Keratinocyte (primary cell): ENCODE results near the gene CSNK2A1.

Experiments used
- CTCF ChIP-seq, 3 experiments: IDR thresholded peaks in 1 of 3; conservative IDR thresholded peaks in 1 of 3; optimal IDR thresholded peaks in 1 of 3; 2 replicates in 2 of 3; 3 replicates in 1 of 3; pipeline versions ENCODE3 to v1.5.1; 2011; ENCODE audit warnings: low read length in 3 of 3, mild to moderate bottlenecking in 3 of 3, moderate library complexity in 2 of 3, control low read depth in 1 of 3, inconsistent platforms in 1 of 3; ENCODE audit not compliant: insufficient read depth in 2 of 3; ENCODE audit errors: extremely low read depth in 1 of 3
- EZH2 ChIP-seq: IDR thresholded peaks from one replicate; pipeline ENCODE4 v1.6.1; 2012; ENCODE audit warnings: inconsistent platforms, mild to moderate bottlenecking, low read length, moderate library complexity

GRCh38 chr20:434661-435419 lies 108.8 kb downstream of the CSNK2A1 start:
- TF ChIP-seq CTCF (optimal IDR thresholded peaks at IDR 0.05 in 1 of 3, IDR thresholded peaks at IDR 0.05 in 1 of 3, conservative IDR thresholded peaks at IDR 0.05 in 1 of 3; ENCODE audit: extremely low read depth in 1 of 3, insufficient read depth in 2 of 3, low read length in 3 of 3) = no peak
- TF ChIP-seq EZH2 = no peak
